Dedifferentiated amniotic fluid mesenchymal stem cell (primary cell): ENCODE measurements around the gene IMPDH1.
"Not testable (repeated sequence)": the region's sequence is repeated elsewhere in the genome, so short reads cannot be mapped to it uniquely, and the experiment has no call there.

ENCODE experiments used
- DNase-seq: peaks from one replicate; pipeline ENCODE4 v3.0.0-alpha.2; 2016; ENCODE audit errors: extremely low spot score

The IMPDH1 gene

GRCh38 chr7:128409596-128410450, at the start of gene IMPDH1:
IMPDH1 (minus strand) TSS chr7:128409982; CDS start chr7:128409901, 81 bp downstream.
- DNase-seq, result peak; percentile 59

- peak; percentile 27 for DNase-seq
Observed at GRCh38 chr7:128459394-128459878, 49.7 kb upstream of the IMPDH1 start.

GRCh38 chr7:128458956-128459355, 49.2 kb upstream of the IMPDH1 start:
- DNase-seq, result no peak

GRCh38 chr7:128457385-128457784, 47.6 kb upstream of the IMPDH1 start:
- not testable (repeated sequence) for DNase-seq

- DNase-seq, result no peak
Observed at GRCh38 chr7:128456255-128456725, 46.5 kb upstream of the IMPDH1 start.

GRCh38 chr7:128455543-128456254, 45.9 kb upstream of the IMPDH1 start, which contains the start of gene HILPDA:
HILPDA (plus strand) TSS chr7:128455878; CDS start chr7:128457269, 1,391 bp downstream.
- DNase-seq, result peak; percentile 91

- DNase-seq, result peak; percentile 39
Observed at GRCh38 chr7:128454808-128455542, 45.2 kb upstream of the IMPDH1 start.

GRCh38 chr7:128453836-128454804, 44.3 kb upstream of the IMPDH1 start:
- no peak for DNase-seq

DNA sequence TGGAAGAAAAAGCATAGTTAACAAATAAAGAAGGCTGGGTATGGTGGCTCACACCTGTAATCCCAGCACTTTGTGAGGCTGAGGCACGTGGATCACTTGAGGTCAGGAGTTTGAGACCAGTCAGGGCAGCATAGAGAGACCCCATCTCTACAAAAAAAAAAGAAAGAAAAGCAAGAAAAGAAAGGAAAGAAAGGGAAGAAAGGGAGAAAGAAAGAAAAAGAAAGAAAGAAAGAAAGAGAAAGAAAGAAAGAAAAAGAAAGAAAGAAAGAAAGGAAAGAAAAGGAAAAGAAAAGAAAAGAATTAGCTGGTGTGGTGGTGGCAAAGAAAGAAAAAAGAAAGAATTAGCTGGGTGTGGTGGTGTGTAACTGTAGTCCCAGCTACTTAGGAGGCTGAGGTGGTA, 42.8 kb upstream of the IMPDH1 start:
- DNase-seq, result no peak

- DNase-seq, result no peak
Observed at GRCh38 chr7:128450913-128451312, 41.1 kb upstream of the IMPDH1 start.

DNA sequence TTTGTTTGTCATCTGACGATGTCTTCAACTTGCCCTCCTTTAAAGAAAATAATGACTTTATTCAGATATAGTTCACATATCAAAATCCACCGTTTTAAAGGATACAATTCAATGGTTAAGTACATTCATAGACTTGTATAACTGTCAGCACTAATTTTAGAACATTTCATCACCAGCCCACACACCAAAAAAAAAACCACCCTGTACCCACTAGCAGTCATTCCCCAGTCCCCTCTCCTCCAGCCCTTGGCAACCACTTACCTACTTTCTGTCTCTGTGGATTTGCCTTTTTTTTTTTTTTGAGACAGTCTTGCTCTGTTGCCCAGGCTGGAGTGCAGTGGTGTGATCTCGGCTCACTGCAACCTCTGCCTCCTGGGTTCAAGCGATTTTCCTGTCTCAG, 40.6 kb upstream of the IMPDH1 start:
- DNase-seq, result no peak

DNA sequence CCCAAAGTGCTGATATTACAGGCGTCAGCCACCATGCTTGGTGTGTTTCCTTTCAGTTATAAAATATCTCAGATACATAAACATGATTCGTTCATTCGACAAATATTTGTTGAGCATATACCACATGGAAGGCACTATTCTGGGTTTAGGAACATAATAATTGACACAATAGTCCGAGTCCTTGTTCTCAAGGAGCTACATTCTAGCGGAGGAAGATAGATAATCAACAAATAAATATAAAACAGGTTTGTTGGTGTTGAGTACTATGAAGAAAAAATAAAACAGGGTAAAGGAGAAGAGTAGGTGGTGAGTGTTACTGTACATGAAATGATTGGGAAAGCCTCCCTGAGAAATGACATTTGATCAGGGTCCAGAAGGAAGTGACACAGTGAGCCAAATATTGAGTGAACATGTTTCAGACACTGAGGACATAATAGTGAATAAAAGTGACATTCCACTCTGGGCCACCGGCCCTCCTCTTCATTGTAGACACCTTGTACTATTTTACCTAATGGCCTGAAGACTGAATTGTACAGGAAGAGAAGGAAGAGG, 39.0 kb upstream of the IMPDH1 start:
- no peak for DNase-seq

GRCh38 chr7:128447941-128448564, 38.3 kb upstream of the IMPDH1 start:
- DNase-seq, result no peak

GRCh38 chr7:128446306-128446705, 36.5 kb upstream of the IMPDH1 start:
- no peak for DNase-seq

DNA sequence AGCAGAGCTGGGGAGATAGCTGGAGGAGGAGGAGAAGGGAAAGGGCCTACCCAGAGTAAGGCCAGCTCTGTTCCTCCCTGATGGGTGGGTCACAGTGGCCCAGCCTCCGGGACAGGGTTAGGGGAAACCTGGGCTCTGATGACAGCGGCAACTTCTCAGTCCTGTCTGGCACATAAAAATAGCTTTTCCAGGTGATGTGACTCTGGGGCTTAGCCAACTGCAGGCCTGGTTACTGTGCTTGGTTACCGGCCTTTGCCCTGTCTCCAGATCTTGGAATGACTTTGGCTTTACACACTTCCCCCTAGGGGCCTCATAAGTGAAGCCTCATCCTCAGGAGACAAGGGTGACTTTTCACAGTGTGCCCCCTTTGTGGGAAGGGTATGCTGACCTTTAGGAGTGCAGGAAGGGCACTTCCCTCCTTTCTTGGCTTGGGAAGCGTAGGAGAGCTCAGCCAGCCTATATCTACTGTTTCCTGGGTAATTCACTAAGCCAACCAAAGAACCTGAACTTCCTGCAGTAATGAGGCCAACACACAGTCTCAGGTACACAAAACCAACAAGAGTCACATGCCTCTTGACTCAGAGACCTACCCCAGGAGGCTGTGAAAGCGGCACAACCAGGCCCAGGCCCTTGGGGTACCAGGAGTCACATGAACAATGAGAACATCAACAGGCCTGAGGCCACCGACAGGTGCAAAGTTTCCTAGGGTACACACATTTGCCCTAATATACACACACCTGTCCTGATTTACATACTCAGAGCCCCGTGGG, 34.2 kb upstream of the IMPDH1 start:
- no peak for DNase-seq

DNA sequence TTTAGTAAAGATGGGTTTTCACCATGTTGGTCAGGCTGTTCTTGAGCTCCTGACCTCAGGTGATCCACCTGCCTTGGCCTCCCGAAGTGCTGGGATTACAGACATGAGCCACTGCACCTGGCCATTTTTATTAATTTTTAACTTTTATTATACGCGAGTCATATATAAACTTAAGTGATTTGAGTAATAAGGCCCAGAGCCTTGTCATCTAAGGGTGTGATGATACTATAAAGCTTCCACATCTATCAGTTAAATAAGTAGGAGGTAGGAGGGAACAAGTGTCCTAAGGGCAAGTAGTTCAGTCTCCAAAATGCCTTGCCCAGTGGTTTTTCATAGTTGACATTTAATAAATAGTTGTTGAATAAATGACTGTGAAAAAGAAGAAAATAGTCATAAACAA, 32.6 kb upstream of the IMPDH1 start:
- no peak for DNase-seq

GRCh38 chr7:128437426-128438332, 27.9 kb upstream of the IMPDH1 start:
- no peak for DNase-seq

DNA sequence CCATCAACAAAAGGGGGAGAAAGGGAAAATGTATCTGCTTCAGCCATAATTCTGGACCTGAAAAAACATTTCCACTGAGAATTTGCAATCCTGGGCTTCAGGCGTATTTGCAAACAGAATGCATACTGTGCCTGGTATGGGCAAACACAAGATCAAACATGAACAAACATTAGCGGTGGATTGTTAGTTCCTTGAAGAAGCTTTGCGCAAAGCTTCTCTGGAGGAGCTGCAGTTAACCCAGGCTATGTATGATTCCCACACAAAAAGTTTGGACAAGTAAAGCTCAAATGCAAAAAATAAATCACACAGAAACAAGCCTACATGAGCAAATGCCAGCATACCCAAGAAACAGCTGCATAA, 25.5 kb upstream of the IMPDH1 start:
- no peak for DNase-seq
